HFF-Myc (cell line): ENCODE data around the gene SHC1.

Source experiments
- DNase-seq: peaks from one replicate; pipeline ENCODE4 v3.0.0-alpha.2; 2011; ENCODE audit warnings: low read depth; ENCODE audit errors: extremely low read depth
- H3K4me3 ChIP-seq: replicated peaks from 2 replicates; pipeline ENCODE4 v1.5.1; 2011; ENCODE audit warnings: low read depth, mild to moderate bottlenecking, control low read depth, low read length
- TF ChIP-seq, protein P1 (sequence below): IDR thresholded peaks from 2 replicates; pipeline ENCODE4 v1.5.1; 2012; ENCODE audit warnings: mild to moderate bottlenecking, low read depth, low read length, control low read depth; ENCODE audit errors: missing control alignments

SHC1 gene

DNA sequence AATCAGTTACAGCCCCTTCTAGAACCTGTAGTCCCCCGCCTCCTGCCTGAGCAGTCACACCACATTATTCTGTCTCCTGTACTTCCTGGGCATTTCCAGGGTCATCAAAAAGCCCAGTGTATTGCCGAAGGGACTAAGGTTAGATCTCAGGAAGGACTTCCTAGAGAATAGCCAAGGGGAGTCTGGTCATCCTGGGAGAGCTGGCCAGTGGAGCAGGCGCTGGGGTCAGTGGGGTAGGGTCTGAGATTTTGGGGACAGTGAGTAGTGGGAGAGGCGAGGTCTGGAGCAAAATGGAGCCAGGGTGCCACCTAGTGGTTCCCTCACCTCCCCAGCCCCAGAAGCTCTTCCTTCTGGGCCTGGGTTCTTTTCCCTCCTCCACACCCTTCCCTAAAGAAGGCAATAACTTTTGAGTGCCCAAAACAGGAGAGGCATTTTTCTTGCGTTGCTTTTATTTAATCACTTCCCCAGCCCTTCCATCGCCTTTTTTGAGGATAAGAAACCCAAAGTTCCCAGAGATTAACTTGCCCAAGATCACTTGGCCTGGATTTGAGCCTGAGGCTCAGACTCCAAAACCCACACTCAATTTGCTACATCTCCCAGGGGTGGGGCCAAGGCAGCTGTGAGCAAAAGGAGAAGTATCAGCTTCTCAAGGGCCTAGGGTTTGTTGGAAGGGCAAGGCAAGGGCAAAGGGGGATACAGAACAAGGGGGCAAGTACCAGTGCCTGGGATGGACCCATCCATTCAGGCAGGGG is 26.7 kb downstream of the SHC1 start:
- DNase-seq, result no peak
- TF ChIP-seq, protein P1, sequence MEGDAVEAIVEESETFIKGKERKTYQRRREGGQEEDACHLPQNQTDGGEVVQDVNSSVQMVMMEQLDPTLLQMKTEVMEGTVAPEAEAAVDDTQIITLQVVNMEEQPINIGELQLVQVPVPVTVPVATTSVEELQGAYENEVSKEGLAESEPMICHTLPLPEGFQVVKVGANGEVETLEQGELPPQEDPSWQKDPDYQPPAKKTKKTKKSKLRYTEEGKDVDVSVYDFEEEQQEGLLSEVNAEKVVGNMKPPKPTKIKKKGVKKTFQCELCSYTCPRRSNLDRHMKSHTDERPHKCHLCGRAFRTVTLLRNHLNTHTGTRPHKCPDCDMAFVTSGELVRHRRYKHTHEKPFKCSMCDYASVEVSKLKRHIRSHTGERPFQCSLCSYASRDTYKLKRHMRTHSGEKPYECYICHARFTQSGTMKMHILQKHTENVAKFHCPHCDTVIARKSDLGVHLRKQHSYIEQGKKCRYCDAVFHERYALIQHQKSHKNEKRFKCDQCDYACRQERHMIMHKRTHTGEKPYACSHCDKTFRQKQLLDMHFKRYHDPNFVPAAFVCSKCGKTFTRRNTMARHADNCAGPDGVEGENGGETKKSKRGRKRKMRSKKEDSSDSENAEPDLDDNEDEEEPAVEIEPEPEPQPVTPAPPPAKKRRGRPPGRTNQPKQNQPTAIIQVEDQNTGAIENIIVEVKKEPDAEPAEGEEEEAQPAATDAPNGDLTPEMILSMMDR, result peak; percentile 87
- H3K4me3 ChIP-seq, result no peak overlapping the region

DNA sequence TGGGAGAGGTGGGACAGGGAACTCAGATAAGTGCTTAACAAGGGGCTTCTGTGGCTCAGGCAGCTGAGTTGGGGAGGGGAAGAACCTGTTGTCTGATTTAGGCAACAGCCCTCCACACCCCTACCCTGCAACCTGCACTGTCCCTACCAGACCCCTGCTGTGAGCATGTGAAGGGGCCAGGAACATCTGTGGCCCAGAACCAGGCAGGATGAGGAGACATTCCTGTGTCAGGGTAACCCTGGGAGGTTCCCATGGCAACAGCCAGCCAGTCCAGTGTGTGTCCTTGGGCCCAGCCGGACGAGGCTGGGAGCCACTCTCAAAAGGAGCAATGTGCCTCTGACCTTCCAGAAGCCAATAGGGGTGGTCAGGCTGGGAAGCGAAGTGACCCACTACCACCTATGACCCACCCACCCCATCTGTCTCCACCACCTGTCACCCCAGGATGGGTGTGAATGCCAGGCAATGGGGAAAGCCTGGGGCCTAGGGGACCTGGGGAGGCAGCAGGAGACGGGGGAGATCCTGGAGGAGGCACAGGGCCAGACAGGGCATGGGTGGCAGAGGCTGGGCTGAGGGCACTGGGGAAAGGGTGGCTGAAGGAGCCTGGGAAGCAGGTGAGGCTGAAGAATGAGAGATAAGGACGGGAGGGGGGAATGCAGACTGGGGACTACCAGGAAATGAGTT is 29.1 kb downstream of the SHC1 start:
- no peak overlapping the region for H3K4me3 ChIP-seq
- TF ChIP-seq, protein P1, result no peak
- DNase-seq, result no peak

DNA sequence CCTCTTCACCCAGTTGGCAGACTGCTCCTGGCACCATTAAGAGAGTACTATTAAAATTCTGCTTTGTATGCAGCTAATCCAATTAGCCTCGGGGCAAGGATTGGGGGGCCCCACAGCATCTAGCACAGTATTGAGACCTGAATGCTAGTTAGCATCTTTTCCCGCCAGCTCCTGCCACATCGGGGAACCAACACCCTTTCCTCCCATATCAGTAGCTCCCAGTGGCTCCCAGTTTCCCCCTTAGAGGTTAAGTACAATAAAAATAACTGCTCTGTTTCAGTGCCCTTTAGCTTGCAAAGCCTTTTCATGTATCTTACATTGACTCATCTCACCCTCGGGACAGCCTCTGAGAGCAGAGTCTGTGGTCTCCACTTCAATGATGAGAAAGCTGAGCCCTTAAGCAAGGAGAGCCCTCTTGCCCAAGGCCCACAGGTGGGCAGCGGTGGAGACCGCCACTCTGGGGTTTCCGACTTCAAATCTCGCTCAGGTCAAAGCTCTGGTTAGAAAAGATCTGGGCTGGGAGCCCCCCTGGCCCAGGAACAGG is 29.8 kb downstream of the SHC1 start:
- TF ChIP-seq, protein P1, result no peak
- no peak overlapping the region for H3K4me3 ChIP-seq
- no peak for DNase-seq

DNA sequence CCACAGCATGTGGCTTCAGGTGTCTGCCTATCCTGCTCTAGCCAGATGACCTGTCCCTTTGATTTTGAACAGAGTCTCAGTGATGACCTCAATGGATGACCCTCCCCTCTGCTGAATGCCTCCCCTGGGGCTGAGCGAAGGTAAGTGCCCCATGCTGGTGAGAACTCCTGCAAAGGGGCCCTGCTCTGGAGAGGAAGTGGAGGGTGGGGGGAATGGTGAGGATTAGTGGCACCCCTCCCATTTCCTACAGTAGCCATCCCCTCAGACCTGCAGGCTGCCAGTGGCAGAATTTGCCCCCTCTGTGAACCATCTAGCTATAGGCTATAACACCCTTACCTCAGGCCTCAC is 30.4 kb downstream of the SHC1 start:
- TF ChIP-seq, protein P1, result no peak
- H3K4me3 ChIP-seq, result no peak overlapping the region
- no peak for DNase-seq

DNA sequence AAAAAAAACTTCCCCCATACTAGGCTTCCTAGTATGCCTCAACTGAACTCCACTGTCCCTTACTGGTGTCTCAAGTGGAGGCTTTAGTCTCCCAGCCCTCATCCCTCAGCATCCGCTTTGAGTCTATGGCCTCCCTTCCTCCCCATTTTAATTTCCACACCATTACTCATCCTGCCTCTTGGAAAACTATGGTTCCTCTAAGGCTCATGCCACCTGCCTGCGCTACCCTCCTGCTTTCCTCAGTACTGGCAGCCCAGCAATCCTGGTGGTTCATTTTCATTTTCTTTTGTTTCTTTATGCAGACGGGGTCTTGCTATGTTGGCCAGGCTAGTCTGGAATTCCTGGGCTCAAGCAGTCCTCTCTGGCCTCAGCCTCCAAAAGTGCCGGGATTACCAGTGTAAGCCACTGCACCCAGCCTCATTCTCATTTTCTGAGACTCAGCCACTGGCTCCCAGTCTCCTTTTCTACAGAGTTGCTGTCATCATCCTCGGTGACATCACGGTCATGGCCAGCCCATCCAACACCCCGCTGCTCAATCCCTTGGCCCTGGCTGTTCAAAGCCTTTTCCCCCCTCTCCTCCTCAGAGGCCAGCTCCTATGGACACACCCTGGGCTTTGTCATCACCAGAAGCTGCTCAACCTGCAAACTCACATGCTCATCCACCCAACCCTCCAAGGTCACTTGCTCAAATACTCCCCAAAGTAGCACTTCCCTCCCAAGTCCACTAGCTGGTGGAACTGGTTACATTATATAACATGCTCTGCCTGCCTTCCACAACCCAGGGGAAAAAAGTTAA is 31.7 kb downstream of the SHC1 start:
- TF ChIP-seq, protein P1, result no peak
- DNase-seq, result no peak
- no peak overlapping the region for H3K4me3 ChIP-seq

DNA sequence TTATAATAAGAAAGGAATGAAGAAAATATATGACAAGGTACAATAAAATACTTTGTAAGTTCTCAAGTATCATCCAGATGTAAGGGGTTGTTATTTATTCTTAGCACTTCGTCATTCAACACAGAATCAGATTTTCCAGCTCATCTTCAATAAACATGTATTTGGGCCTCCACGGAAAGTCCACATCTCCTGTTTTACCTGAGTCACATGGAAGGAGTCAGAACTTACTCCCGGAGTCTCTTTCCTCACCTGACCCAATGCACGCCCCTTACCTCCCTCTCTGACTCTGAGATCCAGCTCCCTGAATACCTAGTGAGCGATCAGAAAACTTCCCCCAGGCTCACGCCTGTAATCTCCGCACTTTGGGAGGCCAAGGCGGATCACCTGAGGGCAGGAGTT is 32.6 kb downstream of the SHC1 start:
- TF ChIP-seq, protein P1, result no peak
- DNase-seq, result no peak
- peak overlapping the region; percentile 56 for H3K4me3 ChIP-seq
